GM06990 (cell line): Measurements from ENCODE around the gene MAGI2.
"Not testable (repeated sequence)": the region's sequence is repeated elsewhere in the genome, so short reads cannot be mapped to it uniquely, and the experiment has no call there.

Experiments
- DNase-seq: peaks from one replicate; pipeline ENCODE4 v3.0.0-alpha.2; 2011; ENCODE audit not compliant: insufficient read length; ENCODE audit errors: extremely low read depth
- H3K27me3 ChIP-seq: replicated peaks from 2 replicates; pipeline ENCODE4 v1.6.0; 2011; ENCODE audit warnings: low read length; ENCODE audit not compliant: control insufficient read depth, insufficient read depth
- H3K36me3 ChIP-seq: 2 replicates; pipeline ENCODE4 v1.5.1; 2011; ENCODE audit warnings: low read length; ENCODE audit not compliant: control insufficient read depth, insufficient read depth
- H3K4me3 ChIP-seq: replicated peaks from 2 replicates; pipeline ENCODE4 v1.5.1; 2011; ENCODE audit warnings: low read depth, mild to moderate bottlenecking, control low read depth, low read length
- TF ChIP-seq, protein P1 (sequence below): IDR thresholded peaks from 2 replicates; pipeline ENCODE4 v1.5.1; 2011; ENCODE audit warnings: low read length, control low read depth, mild to moderate bottlenecking, inconsistent platforms; ENCODE audit not compliant: insufficient read depth, poor library complexity, severe bottlenecking

The MAGI2 gene

DNA sequence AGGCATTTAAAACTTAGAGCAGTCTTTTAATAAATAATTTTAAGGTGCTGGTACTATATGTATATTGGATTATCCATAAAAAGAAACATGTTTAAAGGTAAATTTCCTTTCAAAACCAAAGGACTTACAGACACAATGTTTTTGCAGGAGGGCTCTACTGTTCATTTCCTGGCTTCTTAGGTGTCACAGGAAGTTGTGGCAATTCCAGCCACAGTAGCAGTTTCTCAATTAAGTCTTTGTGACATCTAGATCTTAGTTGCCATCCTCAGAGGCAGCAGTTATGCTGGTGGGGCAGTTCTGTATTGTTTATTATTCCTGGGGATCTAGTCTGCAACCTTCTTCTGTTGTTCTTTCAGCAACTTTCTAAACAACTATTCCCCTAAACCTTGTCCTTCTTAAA, 460.1 kb downstream of the MAGI2 start:
- TF ChIP-seq, protein P1, sequence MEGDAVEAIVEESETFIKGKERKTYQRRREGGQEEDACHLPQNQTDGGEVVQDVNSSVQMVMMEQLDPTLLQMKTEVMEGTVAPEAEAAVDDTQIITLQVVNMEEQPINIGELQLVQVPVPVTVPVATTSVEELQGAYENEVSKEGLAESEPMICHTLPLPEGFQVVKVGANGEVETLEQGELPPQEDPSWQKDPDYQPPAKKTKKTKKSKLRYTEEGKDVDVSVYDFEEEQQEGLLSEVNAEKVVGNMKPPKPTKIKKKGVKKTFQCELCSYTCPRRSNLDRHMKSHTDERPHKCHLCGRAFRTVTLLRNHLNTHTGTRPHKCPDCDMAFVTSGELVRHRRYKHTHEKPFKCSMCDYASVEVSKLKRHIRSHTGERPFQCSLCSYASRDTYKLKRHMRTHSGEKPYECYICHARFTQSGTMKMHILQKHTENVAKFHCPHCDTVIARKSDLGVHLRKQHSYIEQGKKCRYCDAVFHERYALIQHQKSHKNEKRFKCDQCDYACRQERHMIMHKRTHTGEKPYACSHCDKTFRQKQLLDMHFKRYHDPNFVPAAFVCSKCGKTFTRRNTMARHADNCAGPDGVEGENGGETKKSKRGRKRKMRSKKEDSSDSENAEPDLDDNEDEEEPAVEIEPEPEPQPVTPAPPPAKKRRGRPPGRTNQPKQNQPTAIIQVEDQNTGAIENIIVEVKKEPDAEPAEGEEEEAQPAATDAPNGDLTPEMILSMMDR, result no peak
- Histone ChIP-seq H3K27me3 (no peaks in the 10 kb centered on the region), H3K4me3 (no peak overlapping the region), H3K36me3 (no peaks in the 10 kb centered on the region)
- DNase-seq, result no peak

- Histone ChIP-seq H3K4me3 (no peak overlapping the region), H3K36me3 (no peaks in the 10 kb centered on the region), H3K27me3 (no peaks in the 10 kb centered on the region)
- TF ChIP-seq, protein P1, result peak; percentile 10
- no peak for DNase-seq
Observed at GRCh38 chr7:78985509-78985908, 468.0 kb downstream of the MAGI2 start.

- no peak overlapping the region for H3K4me3 ChIP-seq
- no peaks in the 10 kb centered on the region for H3K36me3 ChIP-seq
- DNase-seq, result no peak
- H3K27me3 ChIP-seq, result no peaks in the 10 kb centered on the region
- TF ChIP-seq, protein P1, result no peak
Observed at GRCh38 chr7:78983483-78983882, 470.0 kb downstream of the MAGI2 start.

- TF ChIP-seq, protein P1, result no peak
- Histone ChIP-seq H3K4me3 (no peak overlapping the region), H3K36me3 (no peaks in the 10 kb centered on the region), H3K27me3 (no peaks in the 10 kb centered on the region)
- DNase-seq, result no peak
Observed at GRCh38 chr7:78970440-78970916, 483.0 kb downstream of the MAGI2 start.

GRCh38 chr7:78968951-78969350, 484.5 kb downstream of the MAGI2 start:
- no peaks in the 10 kb centered on the region for H3K36me3 ChIP-seq
- TF ChIP-seq, protein P1, result no peak
- no peak for DNase-seq
- no peak overlapping the region for H3K4me3 ChIP-seq
- H3K27me3 ChIP-seq, result no peaks in the 10 kb centered on the region

- DNase-seq, H3K36me3 ChIP-seq, H3K27me3 ChIP-seq, H3K4me3 ChIP-seq: not testable (repeated sequence)
Observed at GRCh38 chr7:78967561-78967960, 485.9 kb downstream of the MAGI2 start.
